IMR-90 (cell line): ENCODE measurements around the gene ZNF587B. TPM values are rescaled to one million over a fixed set of nuclear protein-coding genes. Genes with fewer than 3 reads are reported as not detected.
"Not testable (repeated sequence)": the region's sequence is repeated elsewhere in the genome, so short reads cannot be mapped to it uniquely, and the experiment has no call there.

Source experiments
- ATAC-seq: fragments of 200-7000 bp; cut with Tn5 transposase; 2 replicates; pipeline ENCODE4 v1.9.1; 2020; ENCODE audit warnings: low read depth, mild to moderate bottlenecking, moderate library complexity
- BruUV-seq: library from RNA; stranded (reverse); fragments of 400-500 nt; replicated peaks from 2 replicates; lab custom pipeline; 2021; lab: Mats Ljungman, UMichigan
- CTCF ChIA-PET: fragments of 300-600 bp; formaldehyde crosslinking; extraction: SDS; loops from one replicate; lab custom pipeline; 2021; ENCODE audit warnings: antibody characterized with exemption; lab: Yijun Ruan, JAX
- POLR2A ChIA-PET: fragments of 300-600 bp; sonication (Branson Sonifier 250); formaldehyde crosslinking; loops from one replicate; lab custom pipeline; 2022; ENCODE audit warnings: antibody characterized with exemption; ENCODE audit not compliant: unreplicated experiment; lab: Charles Lee
- DNase-seq: peaks from one replicate; pipeline ENCODE4 v3.0.0; 2013
- H2AFZ ChIP-seq: replicated peaks from 2 replicates; pipeline ENCODE3; 2013; ENCODE audit warnings: low read length, mild to moderate bottlenecking; ENCODE audit not compliant: poor library complexity
- H2AK5ac ChIP-seq: 2 replicates; pipeline ENCODE4 v1.6.1; 2013; ENCODE audit warnings: low read depth, low read length, inconsistent platforms
- H2AK9ac ChIP-seq: replicated peaks from 2 replicates; pipeline ENCODE3; 2013; ENCODE audit warnings: mild to moderate bottlenecking, low read depth, low read length, moderate library complexity; ENCODE audit not compliant: poor library complexity
- H2BK120ac ChIP-seq: 2 replicates; pipeline ENCODE4 v1.6.1; 2013; ENCODE audit warnings: low read depth, low read length, inconsistent platforms
- H2BK15ac ChIP-seq: 3 replicates; pipeline ENCODE4 v1.6.1; 2013; ENCODE audit warnings: low read depth, low read length, inconsistent platforms
- H2BK20ac ChIP-seq: 2 replicates; pipeline ENCODE4 v1.6.1; 2013; ENCODE audit warnings: low read depth, mild to moderate bottlenecking, inconsistent platforms, low read length, moderate library complexity
- H2BK5ac ChIP-seq: 2 replicates; pipeline ENCODE4 v1.6.1; 2013; ENCODE audit warnings: mild to moderate bottlenecking, low read depth, low read length, inconsistent platforms; ENCODE audit not compliant: poor library complexity, severe bottlenecking
- H3K14ac ChIP-seq: replicated peaks from 2 replicates; pipeline ENCODE4 v1.6.1; 2013; ENCODE audit warnings: low read depth, low read length, inconsistent platforms
- H3K18ac ChIP-seq: 2 replicates; pipeline ENCODE4 v1.6.1; 2013; ENCODE audit warnings: low read depth, low read length, control low read depth
- H3K23ac ChIP-seq: 2 replicates; pipeline ENCODE4 v1.6.1; 2013; ENCODE audit warnings: low read depth, low read length, inconsistent platforms
- H3K27ac ChIP-seq: 2 replicates; pipeline ENCODE4 v1.5.1; 2013; ENCODE audit warnings: mild to moderate bottlenecking, control low read depth, low read length; ENCODE audit not compliant: insufficient read depth
- H3K27me3 ChIP-seq: 2 replicates; pipeline ENCODE4 v1.6.1; 2013; ENCODE audit warnings: low read length; ENCODE audit not compliant: control insufficient read depth, insufficient read depth
- H3K36me3 ChIP-seq: 2 replicates; pipeline ENCODE4 v1.6.1; 2013; ENCODE audit warnings: low read length, mixed read lengths; ENCODE audit not compliant: control insufficient read depth, insufficient read depth
- H3K4ac ChIP-seq: 2 replicates; pipeline ENCODE4 v1.6.1; 2013; ENCODE audit warnings: low read depth, low read length, inconsistent platforms
- H3K4me1 ChIP-seq: 2 replicates; pipeline ENCODE4 v1.6.1; 2013; ENCODE audit warnings: low read length, mixed read lengths; ENCODE audit not compliant: control insufficient read depth, insufficient read depth
- H3K4me2 ChIP-seq: 2 replicates; pipeline ENCODE4 v1.6.1; 2013; ENCODE audit warnings: low read depth, mild to moderate bottlenecking, control low read depth, low read length, moderate library complexity
- H3K4me3 ChIP-seq: 2 replicates; pipeline ENCODE4 v1.5.1; 2013; ENCODE audit warnings: low read depth, mild to moderate bottlenecking, control low read depth, low read length, moderate library complexity; ENCODE audit not compliant: insufficient read depth
- H3K56ac ChIP-seq: 2 replicates; pipeline ENCODE4 v1.6.1; 2013; ENCODE audit warnings: low read length, inconsistent platforms; ENCODE audit not compliant: insufficient read depth; ENCODE audit errors: extremely low read depth
- H3K79me1 ChIP-seq, 2 experiments: 2 replicates each; pipeline ENCODE4 v1.6.1; 2013; ENCODE audit warnings: low read length in 2 of 2, inconsistent platforms in 1 of 2, low read depth in 1 of 2
- H3K9ac ChIP-seq: 2 replicates; pipeline ENCODE4 v1.6.1; 2013; ENCODE audit warnings: low read depth, low read length, control low read depth
- H3K9me1 ChIP-seq: 2 replicates; pipeline ENCODE4 v1.6.1; 2013; ENCODE audit warnings: low read length, inconsistent platforms; ENCODE audit not compliant: insufficient read depth
- H3K9me3 ChIP-seq: 2 replicates; pipeline ENCODE4 v1.6.1; 2013; ENCODE audit warnings: low read length; ENCODE audit not compliant: control insufficient read depth, insufficient read depth
- H4K20me1 ChIP-seq: 2 replicates; pipeline ENCODE4 v1.6.1; 2013; ENCODE audit warnings: low read length, inconsistent platforms; ENCODE audit not compliant: insufficient read depth
- H4K5ac ChIP-seq: 2 replicates; pipeline ENCODE4 v1.6.1; 2013; ENCODE audit warnings: mild to moderate bottlenecking, low read depth, low read length, control low read depth
- H4K8ac ChIP-seq, 2 experiments: 2 replicates each; pipeline ENCODE4 v1.6.1; 2013; ENCODE audit warnings: low read depth in 2 of 2, low read length in 2 of 2, control low read depth in 1 of 2, inconsistent platforms in 1 of 2
- H4K91ac ChIP-seq: 2 replicates; pipeline ENCODE4 v1.6.1; 2013; ENCODE audit warnings: low read depth, low read length, inconsistent platforms; ENCODE audit not compliant: insufficient read depth
- WGBS, 2 experiments: methylation state at CpG; one replicate each; pipeline versions ENCODE4 v1.1.5 to v1.1.7; 2013; ENCODE audit warnings: missing lambda C conversion rate in 2 of 2; ENCODE audit not compliant: insufficient read length in 1 of 2; ENCODE audit errors: extremely low coverage in 2 of 2; 5-methylcytosine and 5-hydroxymethylcytosine counted together
- dilution Hi-C: fragments of 300-500 bp; cut with HindIII; formaldehyde crosslinking; loops from one replicate; pipeline ENCODE4 v1.14.3; 2018; ENCODE audit warnings: low sequenced_read_pairs; ENCODE audit not compliant: unreplicated experiment
- in situ Hi-C: fragments of 300-500 bp; cut with MboI; formaldehyde crosslinking; loops from 3 replicates; pipeline ENCODE4 v1.14.3; 2019; ENCODE audit warnings: low sequenced_read_pairs, inconsistent platforms, mixed read lengths
- intact Hi-C: fragments of 100-400 bp; cut with micrococcal nuclease; formaldehyde crosslinking; loops from 2 replicates; pipeline ENCODE4 v1.10.0; 2022
- polyA plus RNA-seq, 3 experiments: library from polyadenylated mRNA; depleted of rRNA; stranded (reverse); fragments of >200 nt; gene quantifications; 2 replicates each; pipeline ENCODE4 v1.2.3, GENCODE V29; 2012; ENCODE audit warnings: low replicate concordance in 1 of 3
- total RNA-seq: library from RNA; depleted of rRNA; stranded (reverse); fragments of >200 nt; gene quantifications from 2 replicates; pipeline ENCODE4 v1.2.3, GENCODE V29; 2012

The ZNF587B gene
- total and polyA plus RNA-seq, 2 of the 4 experiments (the other 2 are of a cell fraction), result 3.7 to 33.9 TPM

- H2AFZ ChIP-seq, H3K27me3 ChIP-seq, H2BK20ac ChIP-seq, dilution Hi-C loops, intact Hi-C loops, H3K9ac ChIP-seq, H2AK5ac ChIP-seq, POLR2A ChIA-PET, H3K56ac ChIP-seq, H3K27ac ChIP-seq, H3K9me1 ChIP-seq, H4K91ac ChIP-seq, H2BK5ac ChIP-seq, H3K23ac ChIP-seq, H2BK120ac ChIP-seq, H2BK15ac ChIP-seq, DNase-seq, H3K9me3 ChIP-seq, BruUV-seq, CTCF ChIA-PET, H3K14ac ChIP-seq, H3K4me3 ChIP-seq, H3K4ac ChIP-seq, H4K8ac ChIP-seq, H2AK9ac ChIP-seq, ATAC-seq, H3K4me1 ChIP-seq, H3K4me2 ChIP-seq, in situ Hi-C loops, H3K18ac ChIP-seq, H4K5ac ChIP-seq: not testable (repeated sequence)
- peaks cover 7 to 50% of the 10 kb centered on the region in 2 experiments; a peak in 3 of 4 replicates for H3K79me1 ChIP-seq
- H4K20me1 ChIP-seq, result peaks cover 20% of the 10 kb centered on the region
- WGBS, 2 experiments, result 100% methylated on average over 1 of the region's 2 CpGs; no CpG with 5 or more reads in 1 of the 2 experiments
- peaks cover 41% of the 10 kb centered on the region for H3K36me3 ChIP-seq
These were observed 24.0 kb downstream of the ZNF587B start for GRCh38 chr19:57854117-57854516.
